NCI-H226 (cell line): ENCODE measurements around the gene DTX4.

Experiments used
- DNase-seq: peaks from one replicate; pipeline ENCODE4 v3.0.0-alpha.2; 2015

The DTX4 gene

DNA sequence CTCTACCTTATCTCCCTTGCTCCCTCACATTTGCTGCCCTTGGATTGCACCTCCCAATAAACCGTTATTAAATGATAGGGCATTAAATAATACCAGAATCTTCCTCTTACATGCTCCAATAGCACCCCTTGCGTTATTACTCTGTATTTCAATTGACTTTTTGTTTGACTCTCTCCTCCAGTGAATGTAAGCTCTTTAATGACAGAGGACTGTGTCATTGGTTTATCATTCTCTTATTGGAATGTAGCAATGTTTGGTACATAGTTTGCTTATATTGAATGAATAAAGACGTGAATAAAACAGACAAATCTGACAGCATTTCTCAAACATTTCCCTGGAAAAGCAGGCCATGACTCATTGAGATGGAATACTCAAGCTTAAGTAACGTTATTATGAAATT lies 49.5 kb downstream of the DTX4 start:
- peak; percentile 62 for DNase-seq

DNA sequence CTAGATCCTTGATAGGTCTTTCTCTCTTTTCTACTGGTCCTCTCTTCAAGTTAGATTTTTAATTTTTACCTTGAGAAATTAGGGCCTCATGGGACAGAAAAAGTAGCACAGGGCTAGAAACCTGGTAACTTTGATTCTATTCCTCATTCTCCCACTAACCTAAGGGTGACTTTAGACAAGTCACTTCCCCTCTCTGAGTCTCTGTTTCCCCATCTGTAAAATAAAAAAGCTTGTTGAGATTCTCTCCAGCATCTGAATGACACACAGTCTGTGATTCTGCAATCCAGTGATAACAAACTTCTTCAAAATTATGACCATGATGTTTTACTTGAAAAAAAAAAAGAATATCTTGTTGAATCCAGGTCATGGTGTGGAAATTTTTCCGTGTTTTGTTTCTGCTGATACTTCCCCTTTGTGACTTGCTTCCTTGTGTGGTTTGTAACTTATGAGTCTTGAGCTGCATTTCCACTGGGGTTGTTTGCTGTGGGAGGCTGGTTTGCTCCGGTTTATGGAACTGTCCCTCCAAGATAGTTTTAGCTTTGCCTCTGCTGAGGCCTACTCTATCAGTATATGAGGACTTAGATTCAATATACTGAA lies 50.6 kb downstream of the DTX4 start:
- no peak for DNase-seq

DNA sequence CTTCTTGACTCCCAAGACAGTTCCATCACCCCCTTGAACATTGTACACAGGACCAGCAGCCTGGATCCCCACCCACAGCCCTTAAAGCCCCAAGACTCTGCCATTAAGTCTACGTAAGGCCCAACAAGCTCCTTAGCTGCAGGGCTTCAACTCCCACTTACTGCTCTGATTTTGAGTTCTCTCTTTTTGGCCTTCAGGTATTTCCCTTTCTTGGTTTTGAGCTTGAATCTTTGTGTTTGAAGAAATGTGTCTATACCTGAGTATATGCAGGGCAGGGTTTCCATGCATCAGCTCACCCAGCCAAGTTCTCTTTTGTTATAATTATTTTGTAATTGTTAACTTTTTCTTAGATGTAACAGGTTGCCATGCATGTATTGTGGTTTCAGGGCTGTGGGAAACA lies 51.2 kb downstream of the DTX4 start:
- no peak for DNase-seq

GRCh38 chr11:59223611-59224010 lies 51.7 kb downstream of the DTX4 start:
- no peak for DNase-seq

- DNase-seq, result no peak
Measured at GRCh38 chr11:59224351-59224928, 52.5 kb downstream of the DTX4 start.

- no peak for DNase-seq
Measured at GRCh38 chr11:59225017-59225416, 53.1 kb downstream of the DTX4 start.

DNA sequence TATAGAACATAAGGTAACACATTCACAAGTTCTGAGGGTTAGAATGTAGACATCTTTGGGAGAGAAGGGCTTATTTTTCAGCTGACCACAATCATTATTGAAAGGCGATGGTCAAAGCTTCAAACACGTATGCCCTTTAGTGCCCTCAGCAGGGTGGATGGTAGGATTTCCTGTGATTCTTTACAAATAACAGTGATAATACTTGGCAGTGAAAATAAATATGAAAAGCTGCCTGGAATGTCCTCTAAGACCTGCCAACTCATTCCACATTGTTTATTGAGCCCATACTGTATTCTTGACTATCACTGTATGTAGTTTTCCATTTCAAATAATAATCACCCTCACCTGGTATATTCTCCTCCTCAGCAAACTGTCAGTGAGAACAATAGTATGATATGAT lies 54.5 kb downstream of the DTX4 start:
- no peak for DNase-seq

DNA sequence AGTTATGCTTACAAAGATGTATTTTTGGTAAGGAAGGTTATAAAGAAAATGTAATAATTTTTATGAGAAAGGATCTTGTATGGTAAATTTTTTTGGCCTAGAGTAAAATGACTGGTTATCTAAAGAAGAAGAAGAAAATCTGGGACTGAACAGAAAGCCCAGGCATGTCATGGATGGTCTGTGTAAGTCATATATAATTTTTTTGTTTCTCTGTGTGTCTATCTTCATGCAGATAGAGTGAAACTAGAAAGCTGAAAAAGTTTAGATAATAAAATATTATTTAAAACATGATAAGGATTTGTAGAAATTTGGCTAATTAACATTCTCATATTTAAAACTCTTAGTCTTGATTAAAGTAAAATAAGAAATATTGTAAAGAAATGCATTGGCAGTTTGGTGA lies 68.4 kb downstream of the DTX4 start:
- no peak for DNase-seq

- no peak for DNase-seq
Measured at GRCh38 chr11:59243633-59244032, 71.7 kb downstream of the DTX4 start.

- DNase-seq, result peak; percentile 57
Measured at GRCh38 chr11:59247531-59248227, 75.7 kb downstream of the DTX4 start.

GRCh38 chr11:59249535-59249934 lies 77.6 kb downstream of the DTX4 start:
- no peak for DNase-seq

DNA sequence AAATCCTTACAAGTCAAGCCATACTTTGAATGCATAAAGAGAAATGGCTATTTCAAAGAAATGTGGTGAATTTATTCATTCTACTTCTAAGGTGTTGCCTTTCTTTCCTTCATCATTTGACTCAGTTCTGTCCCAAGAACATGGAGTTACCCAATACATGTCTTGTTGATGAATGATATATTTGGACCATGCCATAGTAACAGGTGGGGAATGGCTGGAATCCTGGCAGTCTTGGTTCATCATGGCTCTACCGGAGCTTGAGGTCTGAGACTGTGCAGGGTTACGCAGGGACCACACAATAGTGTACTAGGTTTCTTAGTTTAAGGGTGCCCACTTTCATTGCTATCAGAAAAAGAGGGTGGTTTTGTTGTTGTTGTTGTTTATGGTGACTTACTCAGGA lies 81.1 kb downstream of the DTX4 start:
- DNase-seq, result no peak

- DNase-seq, result no peak
Measured at GRCh38 chr11:59254286-59254685, 82.4 kb downstream of the DTX4 start.

DNA sequence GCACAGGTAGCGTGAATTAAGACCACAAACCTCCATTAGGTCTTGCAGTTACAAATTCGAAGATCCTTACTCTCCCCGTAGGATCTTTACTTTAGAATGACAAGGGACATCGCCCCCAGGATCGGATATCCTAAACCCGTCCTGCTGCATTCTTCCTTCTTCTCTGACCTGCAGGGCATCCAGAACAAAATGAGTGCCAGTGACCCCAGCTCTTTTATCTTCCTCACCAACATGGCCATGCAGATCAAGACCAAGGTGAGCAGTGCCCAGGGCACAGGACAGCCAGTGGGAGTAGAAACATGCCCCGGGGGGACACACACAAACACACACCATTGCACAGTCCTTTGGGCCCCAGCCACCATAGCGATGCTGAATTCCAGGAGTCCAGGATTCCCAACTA lies 83.3 kb downstream of the DTX4 start:
- DNase-seq, result no peak
